HEK293 (cell line): ENCODE results near the gene PI4KA.
"Not testable (repeated sequence)": the region's sequence is repeated elsewhere in the genome, so short reads cannot be mapped to it uniquely, and the experiment has no call there.

Experiments used
- CTCF ChIP-seq: fragments of 450-650 bp; formaldehyde crosslinking; IDR thresholded peaks from 2 replicates; pipeline ENCODE4 v1.5.1; 2016; ENCODE audit warnings: missing biosample characterization, missing genetic modification characterization
- PRDM10 ChIP-seq: fragments of 450-650 bp; formaldehyde crosslinking; IDR thresholded peaks from 2 replicates; pipeline ENCODE4 v1.5.1; 2016; ENCODE audit warnings: missing biosample characterization, missing genetic modification characterization
- ZFP41 ChIP-seq: fragments of 450-650 bp; formaldehyde crosslinking; IDR thresholded peaks from 2 replicates; pipeline ENCODE4 v1.5.1; 2016; ENCODE audit warnings: missing biosample characterization, missing genetic modification characterization, borderline replicate concordance
- ZNF776 ChIP-seq: fragments of 450-650 bp; formaldehyde crosslinking; IDR thresholded peaks from 2 replicates; pipeline ENCODE4 v1.5.0; 2017; ENCODE audit warnings: missing biosample characterization, missing genetic modification characterization, borderline replicate concordance
- TF ChIP-seq, protein P1 (sequence below): fragments of 450-650 bp; formaldehyde crosslinking; IDR thresholded peaks from 2 replicates; pipeline ENCODE4 v1.5.1; 2016; ENCODE audit warnings: missing biosample characterization, missing genetic modification characterization, borderline replicate concordance
- TF ChIP-seq, protein P2 (sequence below): fragments of 450-650 bp; formaldehyde crosslinking; IDR thresholded peaks from 2 replicates; pipeline ENCODE4 v1.5.1; 2017; ENCODE audit warnings: missing biosample characterization, missing genetic modification characterization

- not testable (repeated sequence) for TF ChIP-seq CTCF (tag by site-specific recombination); PRDM10; ZNF776 (tag by site-specific recombination); ZFP41 (tag by site-specific recombination)
- TF ChIP-seq, protein P1, sequence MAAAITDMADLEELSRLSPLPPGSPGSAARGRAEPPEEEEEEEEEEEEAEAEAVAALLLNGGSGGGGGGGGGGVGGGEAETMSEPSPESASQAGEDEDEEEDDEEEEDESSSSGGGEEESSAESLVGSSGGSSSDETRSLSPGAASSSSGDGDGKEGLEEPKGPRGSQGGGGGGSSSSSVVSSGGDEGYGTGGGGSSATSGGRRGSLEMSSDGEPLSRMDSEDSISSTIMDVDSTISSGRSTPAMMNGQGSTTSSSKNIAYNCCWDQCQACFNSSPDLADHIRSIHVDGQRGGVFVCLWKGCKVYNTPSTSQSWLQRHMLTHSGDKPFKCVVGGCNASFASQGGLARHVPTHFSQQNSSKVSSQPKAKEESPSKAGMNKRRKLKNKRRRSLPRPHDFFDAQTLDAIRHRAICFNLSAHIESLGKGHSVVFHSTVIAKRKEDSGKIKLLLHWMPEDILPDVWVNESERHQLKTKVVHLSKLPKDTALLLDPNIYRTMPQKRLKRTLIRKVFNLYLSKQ = not testable (repeated sequence)
- TF ChIP-seq, protein P2, sequence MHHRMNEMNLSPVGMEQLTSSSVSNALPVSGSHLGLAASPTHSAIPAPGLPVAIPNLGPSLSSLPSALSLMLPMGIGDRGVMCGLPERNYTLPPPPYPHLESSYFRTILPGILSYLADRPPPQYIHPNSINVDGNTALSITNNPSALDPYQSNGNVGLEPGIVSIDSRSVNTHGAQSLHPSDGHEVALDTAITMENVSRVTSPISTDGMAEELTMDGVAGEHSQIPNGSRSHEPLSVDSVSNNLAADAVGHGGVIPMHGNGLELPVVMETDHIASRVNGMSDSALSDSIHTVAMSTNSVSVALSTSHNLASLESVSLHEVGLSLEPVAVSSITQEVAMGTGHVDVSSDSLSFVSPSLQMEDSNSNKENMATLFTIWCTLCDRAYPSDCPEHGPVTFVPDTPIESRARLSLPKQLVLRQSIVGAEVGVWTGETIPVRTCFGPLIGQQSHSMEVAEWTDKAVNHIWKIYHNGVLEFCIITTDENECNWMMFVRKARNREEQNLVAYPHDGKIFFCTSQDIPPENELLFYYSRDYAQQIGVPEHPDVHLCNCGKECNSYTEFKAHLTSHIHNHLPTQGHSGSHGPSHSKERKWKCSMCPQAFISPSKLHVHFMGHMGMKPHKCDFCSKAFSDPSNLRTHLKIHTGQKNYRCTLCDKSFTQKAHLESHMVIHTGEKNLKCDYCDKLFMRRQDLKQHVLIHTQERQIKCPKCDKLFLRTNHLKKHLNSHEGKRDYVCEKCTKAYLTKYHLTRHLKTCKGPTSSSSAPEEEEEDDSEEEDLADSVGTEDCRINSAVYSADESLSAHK (tag by site-specific recombination) = not testable (repeated sequence)
These were observed 183.0 kb downstream of the PI4KA start for GRCh38 chr22:20675613-20676012.
